HG03442 (cell line): Measurements from ENCODE around the gene ARHGAP21.
"Not testable (repeated sequence)": the region's sequence is repeated elsewhere in the genome, so short reads cannot be mapped to it uniquely, and the experiment has no call there.

Experiments
- ATAC-seq: cut with Tn5 transposase; IDR thresholded peaks from one replicate; pipeline ENCODE4 v1.9.1; 2021; ENCODE audit warnings: mild to moderate bottlenecking, moderate library complexity; ENCODE audit not compliant: unreplicated experiment

Gene ARHGAP21

DNA sequence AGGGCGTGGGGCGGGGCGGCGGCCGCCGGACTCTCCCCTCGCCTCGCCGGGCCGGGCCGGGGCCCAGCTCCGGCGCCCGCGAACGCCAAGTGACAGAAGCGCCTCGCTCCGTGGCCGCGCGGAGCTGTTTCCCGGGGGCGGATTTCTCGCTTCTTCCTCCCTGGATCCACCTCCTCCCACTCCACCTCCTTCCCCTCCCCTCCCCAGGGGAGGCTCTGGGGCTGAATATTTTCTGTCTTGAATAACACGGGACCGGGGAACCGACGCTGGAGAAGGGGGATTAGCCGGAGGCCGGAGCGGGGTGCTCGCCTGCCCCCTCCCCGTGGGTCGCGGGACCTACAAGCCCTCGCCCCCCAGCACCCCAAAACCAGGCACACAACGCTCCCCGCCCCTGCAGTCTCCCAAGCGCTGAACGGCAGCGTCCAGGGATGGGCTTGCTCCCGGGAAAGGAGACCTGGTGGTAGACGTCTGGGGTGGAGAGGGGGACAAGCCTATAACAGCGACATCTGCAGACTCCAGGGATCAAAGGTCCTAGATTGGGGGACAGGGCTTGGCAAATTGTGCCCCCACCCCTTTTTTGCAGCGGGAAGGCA is at the start of gene ARHGAP21:
ARHGAP21 (minus strand) TSS at position 100 of the 593 bp plus-strand sequence. CDS start 1,988 bp downstream, outside the sequence.
- peak; percentile 1 for ATAC-seq

DNA sequence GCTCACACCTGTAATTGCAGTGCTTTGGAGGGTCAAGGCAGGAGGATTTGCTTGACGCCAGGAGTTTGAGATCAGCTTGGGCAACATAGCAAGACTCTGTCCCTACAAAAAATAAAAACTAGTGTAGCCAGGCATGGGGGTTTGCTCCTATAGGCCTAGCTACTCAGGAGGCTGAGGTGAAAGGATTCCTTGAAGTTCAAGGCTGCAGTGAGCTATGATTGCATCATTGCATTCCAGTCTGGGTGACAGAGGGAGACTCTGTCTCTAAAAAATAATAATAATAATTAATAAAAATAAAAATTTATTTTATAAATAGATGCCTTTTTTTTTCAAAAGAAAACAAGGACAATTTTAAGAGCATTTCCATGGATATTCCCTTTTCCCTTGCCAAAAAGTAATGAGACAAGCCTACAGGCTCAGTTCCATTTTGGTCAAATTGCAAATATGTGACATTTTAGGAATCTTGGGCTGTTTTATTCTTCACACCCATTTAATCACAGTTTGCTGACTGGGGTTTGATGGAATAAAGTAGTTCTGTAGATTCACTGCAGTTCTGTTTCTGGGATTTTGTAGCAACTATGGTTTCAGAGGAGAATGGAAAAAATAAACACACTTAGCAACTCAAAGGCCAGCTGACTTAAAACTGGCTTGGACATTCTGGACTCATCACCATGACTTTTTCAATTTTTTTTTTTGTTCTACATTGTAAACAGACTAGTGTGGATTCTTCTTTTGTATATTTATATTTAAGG is 48.4 kb upstream of the ARHGAP21 start:
- no peak for ATAC-seq

DNA sequence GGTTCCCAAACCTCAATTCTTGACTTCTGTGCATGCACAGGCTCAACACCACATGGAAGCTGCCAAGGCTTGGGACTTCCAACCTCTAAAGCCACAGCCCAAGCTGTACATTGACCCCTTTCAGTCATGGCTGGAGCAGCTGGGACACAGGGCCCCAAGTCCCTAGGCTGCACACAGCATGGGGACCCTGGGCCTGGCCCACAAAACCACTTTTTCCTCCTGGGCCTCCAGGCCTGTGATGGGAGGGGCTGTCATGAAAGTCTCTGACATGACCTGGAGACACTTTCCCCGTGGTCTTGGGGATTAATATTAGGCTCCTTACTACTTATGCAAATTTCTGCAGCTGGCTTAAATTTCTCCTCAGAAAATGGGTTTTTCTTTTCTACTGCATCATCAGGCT is 41.3 kb upstream of the ARHGAP21 start:
- not testable (repeated sequence) for ATAC-seq

DNA sequence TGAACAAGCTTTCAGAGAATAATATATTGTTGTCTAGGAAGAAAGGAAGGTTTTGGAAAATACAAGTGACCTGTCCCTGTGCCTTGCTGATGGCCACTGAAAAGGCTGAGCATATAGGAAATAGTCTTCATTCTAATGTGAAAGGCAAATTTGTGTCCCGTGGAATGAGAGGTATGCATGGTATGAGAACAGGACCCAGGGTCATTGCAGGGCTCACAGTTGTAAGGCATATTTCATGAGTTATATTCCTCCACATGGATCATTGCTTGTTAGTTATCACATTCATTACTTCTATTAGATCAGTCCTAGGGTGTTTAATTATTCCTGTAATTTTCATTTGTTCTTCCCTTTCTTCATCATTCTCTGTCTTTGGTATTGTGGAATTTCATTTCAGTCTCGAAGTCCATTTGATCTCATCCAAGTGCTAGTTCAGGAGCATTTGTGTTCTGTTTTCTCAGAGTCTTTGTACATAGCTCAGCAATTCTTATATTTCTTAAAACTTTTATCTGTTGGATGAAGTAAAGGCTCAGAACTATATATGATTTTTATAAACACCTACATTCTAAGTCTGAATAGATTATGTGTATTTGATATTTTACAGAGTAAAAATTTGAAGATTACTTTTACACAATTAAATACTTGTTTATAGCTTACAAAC is 39.4 kb upstream of the ARHGAP21 start:
- no peak for ATAC-seq

DNA sequence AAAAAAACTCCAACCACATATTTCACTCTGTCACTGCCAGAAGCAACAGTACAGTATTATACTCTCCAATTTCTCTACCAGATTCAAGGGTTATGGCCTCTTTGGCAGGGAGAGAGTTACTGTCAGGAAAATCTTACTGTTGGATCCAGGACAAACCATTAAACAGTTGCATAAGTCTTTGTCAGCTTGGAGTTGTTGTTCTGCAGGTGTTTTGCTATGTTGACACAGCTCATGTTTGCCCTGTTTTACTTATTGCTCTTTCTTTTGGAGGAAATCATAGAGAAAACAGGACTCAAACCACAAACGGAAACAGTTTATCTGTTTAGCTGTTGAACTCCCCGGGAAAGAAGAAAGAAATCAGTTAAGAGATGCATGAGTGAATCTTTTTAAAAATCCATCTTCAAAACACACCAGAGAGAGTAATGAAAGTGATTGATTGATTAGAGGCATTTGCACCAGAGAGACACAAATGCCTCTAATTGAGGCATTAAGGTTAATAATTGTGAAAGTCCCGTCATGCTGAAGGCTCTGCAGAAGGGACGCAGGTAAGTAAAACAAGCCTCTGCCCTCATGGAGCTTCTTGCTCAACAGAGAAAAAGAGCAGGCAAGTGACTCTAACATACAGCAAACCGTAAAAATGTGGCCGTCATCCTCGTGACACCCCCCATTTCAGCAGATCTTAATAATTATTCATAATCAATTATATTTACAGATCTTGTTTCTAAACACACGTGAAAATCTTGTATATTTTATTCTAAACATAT is 38.7 kb upstream of the ARHGAP21 start:
- no peak for ATAC-seq

DNA sequence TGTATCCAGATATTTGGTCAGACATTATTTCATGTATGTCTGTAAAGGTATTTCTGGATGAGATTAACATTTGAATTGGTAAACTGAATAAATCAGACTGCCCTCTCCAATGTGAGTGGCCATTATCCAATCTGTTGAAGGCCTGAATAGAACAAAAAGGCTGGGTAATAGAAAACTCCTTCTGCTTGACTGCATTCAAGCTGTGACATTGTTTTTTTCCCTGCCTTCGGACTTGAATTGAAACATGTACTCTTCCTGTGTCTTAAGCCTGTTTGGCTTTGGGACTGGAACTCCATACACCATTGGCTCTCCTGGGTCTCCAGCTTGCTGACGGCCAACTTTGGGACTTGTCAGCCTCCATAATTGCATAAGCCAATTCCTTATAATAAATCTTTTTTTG is 36.0 kb upstream of the ARHGAP21 start:
- no peak for ATAC-seq

DNA sequence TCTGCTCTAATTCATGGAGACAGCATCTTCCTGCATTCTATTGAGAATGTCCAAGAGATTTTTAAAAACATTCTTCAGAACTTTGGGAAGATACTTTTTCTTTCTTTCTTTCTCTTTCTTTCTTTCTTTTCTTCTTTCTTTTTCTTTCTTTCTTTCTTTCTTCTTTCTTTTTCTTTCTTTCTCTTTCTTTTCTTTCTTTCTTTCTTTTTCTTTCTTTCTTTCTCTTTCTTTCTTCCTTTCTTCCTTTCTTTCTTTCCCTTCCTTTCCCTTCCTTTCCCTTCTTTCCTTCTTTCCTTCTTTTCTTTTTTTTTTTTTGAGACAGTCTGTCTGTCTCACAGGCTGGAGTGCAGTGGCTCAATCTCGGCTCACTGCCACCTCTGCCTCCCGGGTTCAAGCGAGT is 34.6 kb upstream of the ARHGAP21 start:
- ATAC-seq, result not testable (repeated sequence)

DNA sequence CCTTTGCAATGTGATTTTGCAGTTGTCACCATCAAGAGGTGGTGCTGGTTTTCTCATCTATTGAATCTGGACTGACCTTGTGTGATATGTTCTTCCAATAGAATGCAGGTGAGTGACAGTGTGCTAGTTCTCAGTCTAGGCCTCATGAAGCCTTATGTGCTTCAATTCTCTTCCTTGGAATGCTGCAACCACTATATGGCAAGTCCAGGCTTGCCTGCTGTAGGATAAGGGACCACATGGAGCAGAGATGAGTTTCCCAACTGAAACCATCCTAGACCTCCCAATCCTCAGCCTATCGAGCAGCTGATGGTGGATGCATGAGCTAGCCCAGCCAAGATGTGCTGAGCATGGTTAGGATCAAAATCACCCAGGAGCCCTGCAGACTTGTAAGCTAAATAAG is 32.6 kb upstream of the ARHGAP21 start:
- no peak for ATAC-seq

DNA sequence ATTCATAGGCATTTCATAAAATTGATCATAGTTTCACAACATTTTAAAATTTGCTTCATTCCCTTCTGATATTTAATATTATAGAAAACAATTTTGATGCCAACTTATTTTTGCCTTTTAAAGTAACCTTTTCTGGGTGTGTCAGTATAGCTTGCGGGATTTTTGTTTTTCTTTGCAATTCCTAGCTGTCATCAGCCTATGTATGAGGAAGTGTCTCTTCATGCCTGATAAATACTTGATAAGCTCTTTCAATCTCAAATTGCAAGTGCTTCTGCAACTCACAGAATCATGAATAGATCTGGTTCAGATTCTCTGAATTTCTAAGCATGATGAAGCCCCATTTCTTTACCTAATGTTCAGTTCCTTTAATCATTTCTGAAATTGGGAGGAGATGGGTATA is 28.0 kb upstream of the ARHGAP21 start:
- no peak for ATAC-seq

DNA sequence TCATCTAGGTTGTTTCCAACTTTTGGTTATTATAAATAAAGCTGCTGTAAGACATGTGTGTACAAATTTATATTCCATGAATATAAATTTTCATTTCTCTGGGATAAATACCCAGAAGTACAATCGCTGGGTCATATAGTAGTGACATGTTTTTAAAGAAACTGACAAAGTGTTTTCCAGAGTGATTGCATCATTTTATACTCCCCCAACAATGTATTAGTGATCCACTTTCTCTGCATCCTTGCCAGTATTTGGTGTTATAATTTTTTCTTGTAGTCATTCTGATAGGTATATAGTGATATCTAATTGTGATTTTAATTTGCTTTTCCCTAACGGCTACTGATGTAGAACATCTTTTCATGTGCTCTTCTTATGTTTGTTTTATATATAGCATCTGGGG is 27.0 kb upstream of the ARHGAP21 start:
- no peak for ATAC-seq

DNA sequence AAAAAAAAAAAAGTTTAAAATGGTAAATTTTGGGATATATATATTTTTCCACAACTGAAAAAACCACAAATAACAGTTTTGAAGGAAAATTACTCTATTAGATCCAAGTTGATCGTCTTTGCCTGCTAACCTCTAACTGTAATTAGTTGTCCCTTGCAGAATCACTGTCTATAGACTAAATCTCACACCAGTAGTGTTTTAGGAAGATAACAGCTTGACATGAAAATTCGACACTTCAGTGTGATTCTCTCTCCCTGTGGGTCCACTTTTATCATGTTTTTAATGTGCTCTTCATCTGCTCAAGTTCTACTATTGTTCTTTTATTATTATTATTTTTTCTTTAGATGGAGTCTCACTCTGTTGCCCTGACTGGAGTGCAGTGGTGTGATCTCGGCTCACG is 24.5 kb upstream of the ARHGAP21 start:
- no peak for ATAC-seq

DNA sequence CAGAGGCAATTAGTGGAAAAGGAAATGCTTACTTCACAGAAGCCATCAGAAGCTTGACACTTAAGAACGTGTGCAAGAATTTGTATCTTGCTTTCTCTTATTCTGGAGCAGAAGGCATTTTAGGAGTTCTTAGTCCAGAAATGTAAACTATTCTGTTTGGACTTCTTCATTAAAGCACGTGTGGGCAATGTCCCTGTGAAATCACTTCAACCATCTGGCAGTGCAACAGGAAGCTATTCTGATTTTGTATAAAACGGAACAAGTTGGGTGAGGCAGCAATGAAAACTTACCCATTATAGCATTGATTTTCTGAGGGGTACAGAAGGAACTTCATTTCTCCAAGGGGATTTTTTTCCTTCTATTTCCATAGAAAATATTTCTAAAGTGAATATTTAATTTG is 21.3 kb upstream of the ARHGAP21 start:
- no peak for ATAC-seq

DNA sequence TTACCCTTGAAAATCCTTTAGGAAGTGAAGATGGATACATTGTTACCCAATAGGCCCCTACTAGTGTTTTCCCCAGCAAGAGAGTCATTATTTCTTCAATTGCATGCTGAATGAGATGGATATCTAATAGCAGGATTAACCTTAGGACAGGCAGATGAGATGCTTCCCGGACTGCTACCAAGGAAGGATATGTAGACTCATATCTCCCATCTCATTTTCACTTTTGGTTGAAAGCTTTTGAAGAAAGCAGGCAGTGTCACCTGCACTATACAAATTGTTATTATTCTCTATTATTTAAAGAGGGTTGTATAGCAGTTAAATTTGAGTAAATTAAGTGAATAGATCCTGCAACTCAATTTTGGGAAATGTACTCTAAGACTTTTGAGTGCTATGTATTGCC is 17.0 kb upstream of the ARHGAP21 start:
- ATAC-seq, result no peak

DNA sequence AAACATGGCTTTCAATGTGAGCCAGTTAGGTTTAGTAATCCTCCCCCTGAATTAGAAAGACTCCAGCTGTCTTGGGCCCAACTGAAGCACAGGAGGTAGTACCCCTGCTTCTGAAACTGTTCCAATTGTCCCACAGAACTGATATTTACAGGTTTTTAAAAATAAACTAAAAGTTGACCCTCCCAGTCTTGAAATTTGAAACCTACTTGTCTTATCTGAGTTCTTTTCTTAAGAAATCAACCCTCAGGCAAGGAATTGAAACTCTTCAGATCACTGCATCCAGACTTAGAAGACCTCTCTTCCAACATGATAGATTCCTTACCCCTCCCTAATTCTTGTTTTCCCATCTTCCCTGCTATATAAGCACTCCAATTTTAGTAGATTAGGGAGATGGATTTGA is 13.3 kb upstream of the ARHGAP21 start:
- ATAC-seq, result no peak

DNA sequence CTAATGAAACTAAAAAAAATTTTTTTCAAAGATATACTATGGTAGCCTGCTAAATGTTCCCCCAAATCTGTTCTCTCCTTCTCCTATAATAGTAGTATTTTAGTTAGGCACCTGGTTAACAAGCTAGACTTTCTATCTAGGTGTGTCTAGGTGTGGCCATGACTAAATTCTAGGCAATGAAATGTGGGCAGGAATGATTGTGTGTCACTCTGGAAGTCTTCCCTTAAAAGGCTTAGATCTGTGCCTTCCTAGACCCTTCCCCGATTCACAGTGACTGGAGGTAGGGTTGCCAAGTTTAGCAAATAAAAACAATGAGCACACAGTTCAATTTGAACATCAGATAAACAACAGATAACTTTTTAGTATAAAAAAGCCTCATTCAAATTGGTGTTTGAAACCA is 8.3 kb upstream of the ARHGAP21 start:
- ATAC-seq, result no peak

DNA sequence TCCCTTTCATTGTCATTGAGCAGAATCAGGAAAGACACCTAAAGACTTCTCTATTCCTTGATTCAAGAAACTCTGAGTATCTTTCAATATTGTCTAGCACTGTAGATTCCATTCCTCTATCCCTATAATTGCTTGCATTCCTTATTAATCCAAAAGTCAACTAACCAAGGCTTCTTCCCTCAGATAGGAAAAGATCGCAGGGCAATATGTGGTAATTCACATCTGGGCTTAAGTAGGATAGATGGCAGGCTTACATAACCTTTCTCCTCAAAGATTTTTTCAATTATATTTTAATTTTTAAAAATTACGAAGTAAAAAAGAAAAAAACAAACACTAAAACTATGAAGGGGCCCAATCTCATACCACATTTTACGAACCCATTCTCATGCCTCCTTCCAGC is 7.1 kb upstream of the ARHGAP21 start:
- ATAC-seq, result no peak

DNA sequence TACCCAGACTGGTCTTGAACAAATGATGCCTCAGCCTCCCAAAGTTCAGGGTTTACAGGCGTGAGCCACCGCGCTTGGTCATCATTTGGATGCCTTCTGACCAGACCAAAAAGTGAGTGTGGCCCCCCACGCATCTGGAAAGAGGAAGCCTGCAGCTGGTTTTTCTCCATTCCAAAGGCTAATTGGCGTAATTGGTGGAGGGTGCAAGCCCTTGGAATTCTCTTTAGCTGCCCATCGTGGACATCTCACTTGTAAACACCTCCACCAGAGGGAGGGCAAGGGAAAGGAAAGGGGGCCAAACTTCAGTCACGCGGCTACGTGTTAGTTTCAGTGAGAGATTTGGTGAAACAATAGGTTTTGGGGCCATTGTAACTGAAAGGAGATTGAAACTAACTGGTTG is 4.1 kb upstream of the ARHGAP21 start:
- ATAC-seq, result no peak

DNA sequence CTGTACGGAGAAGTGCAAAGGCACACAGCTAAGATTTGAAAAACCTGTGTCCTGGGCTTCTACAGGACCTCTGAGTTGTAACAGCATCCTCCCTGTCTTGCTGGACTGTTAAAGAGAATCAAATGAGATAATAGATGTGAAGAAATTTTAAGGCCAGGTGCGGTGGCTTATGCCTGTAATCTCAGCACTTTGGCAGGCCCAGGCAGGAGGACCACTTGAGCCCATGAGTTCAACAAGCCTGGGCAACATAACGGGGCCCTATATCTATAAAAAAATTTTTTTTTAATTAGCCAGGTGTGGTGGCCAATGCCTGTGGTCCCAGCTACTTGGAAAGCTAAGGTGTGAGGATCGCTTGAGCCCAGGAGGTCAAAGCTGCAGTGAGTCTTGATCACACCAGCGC is 2.9 kb upstream of the ARHGAP21 start:
- no peak for ATAC-seq

DNA sequence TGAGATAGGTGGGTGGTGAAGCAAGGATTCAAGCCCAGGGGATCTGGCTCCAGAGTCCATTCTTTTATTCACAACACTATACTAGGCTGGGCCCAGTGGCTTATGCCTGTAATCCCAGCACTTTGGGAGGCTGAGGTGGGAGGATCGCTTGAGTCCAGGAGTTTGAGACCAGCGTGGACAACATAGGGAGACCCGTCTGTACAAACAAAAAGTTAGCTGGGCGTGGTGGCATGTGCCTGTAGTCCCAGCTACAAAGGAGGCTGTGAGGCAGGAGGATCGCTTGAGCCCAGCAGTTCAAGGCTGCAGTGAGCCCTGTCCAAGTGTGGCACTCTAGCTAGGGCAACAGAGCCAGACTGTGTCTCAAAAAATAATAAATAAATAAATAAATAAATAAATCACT is 2.3 kb upstream of the ARHGAP21 start:
- ATAC-seq, result not testable (repeated sequence)

DNA sequence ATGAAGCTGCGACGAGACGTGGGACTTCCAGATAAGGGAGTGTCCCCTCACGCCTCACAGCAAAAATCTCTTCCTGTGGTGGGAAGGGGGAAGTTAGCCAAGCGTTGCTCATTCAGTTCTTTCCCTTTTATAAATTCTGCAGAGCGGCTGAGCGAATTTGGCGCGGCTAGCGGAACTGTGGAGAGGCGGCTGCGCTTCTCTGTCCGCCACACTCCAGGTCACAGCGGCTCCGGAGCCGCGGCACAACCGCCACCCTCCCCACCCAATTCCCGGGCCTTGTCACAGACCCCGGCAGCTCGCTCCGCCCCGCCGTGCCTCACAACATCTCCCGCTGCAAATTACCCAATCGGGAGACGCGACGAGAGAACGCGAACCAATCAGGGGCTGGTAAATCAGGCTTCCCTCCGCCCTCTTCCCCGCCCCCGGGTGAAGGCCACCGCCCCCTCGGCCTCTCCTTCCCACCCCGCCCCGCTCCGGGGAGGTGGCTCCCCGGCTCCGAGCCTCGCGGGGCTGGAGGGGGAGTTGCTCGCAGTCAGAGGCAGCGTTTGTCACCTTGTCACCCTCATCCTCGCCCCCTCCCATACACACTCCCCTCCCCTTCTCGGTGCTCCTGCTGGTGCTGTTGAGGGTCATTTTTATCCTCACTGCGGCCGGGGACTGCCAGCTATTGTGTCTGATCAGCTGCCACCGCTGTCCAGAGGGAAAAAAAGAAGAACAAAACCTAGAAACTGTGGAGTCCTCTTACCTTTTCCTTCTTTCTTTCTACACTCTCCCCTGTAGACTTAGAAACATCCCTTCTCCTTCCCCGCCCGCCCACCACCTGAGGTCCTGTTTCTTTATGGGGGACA is 918 bp upstream of the ARHGAP21 start:
- ATAC-seq, result peak; percentile 83

DNA sequence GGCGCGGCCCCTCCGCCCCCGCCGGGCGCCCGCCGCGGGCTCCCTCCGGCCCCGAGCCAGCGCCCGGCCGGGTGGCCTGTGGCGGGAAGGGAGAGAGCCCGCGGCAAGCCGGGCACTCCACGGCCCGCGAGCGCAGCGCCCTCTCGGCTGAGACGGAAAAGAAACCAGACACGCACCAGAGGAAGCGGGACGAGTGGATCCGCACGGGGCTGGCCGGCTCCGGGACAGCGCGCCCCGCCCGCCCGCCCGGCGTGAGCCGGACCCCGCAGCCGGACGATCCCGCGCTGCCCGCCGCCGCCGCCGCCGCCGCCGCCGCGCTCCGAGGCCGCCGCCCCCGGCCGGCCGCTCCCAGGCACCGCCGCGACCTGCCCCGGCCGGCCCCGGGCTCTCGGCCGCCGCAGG is 300 bp downstream of the ARHGAP21 start:
- peak; percentile 22 for ATAC-seq
